ENCODE data around the gene TEX47.

- no peak for TF ChIP-seq EZH2 (IDR thresholded peaks at IDR 0.05; ENCODE audit: insufficient read depth, low read length)
- TF ChIP-seq CTCF (IDR thresholded peaks at IDR 0.05; ENCODE audit: insufficient read depth, low read depth, low read length), result no peak
Measured at GRCh38 chr7:88791891-88792290, 3.6 kb downstream of the TEX47 start.

All from astrocyte (in vitro differentiated cells and primary cell).